ENCODE measurements around the gene YPEL1.

Gene YPEL1

GRCh38 chr22:21714786-21715185 is 20.8 kb downstream of the YPEL1 start:
- no peak for TF ChIP-seq CREB1 (IDR thresholded peaks at IDR 0.05; ENCODE audit: low read depth)
- TF ChIP-seq MAX (IDR thresholded peaks at IDR 0.05) = no peak
- no peak for TF ChIP-seq TAF1 (IDR thresholded peaks at IDR 0.05; ENCODE audit: low read depth)
- TF ChIP-seq TEAD4 (IDR thresholded peaks at IDR 0.05) = peak; percentile 78

GRCh38 chr22:21714059-21714770 is 21.4 kb downstream of the YPEL1 start:
- no peak for TF ChIP-seq RAD21 (IDR thresholded peaks at IDR 0.05; ENCODE audit: low read depth)
- no peak for TF ChIP-seq TAF1 (IDR thresholded peaks at IDR 0.05; ENCODE audit: low read depth)
- TF ChIP-seq NFIC (IDR thresholded peaks at IDR 0.05) = no peak
- TF ChIP-seq FOXM1 (IDR thresholded peaks at IDR 0.05; ENCODE audit: borderline replicate concordance, low read depth) = no peak
- TF ChIP-seq ZBTB7A (IDR thresholded peaks at IDR 0.05; ENCODE audit: low read depth) = no peak
- no peak for TF ChIP-seq TCF12 (IDR thresholded peaks at IDR 0.05; ENCODE audit: low read depth)
- no peak for TF ChIP-seq CREB1 (IDR thresholded peaks at IDR 0.05; ENCODE audit: low read depth)

GRCh38 chr22:21713428-21714058 is 22.1 kb downstream of the YPEL1 start:
- TF ChIP-seq YY1 (IDR thresholded peaks at IDR 0.05; ENCODE audit: low read depth) (no peak), CREB1 (IDR thresholded peaks at IDR 0.05; ENCODE audit: low read depth) (no peak), EGR1 (IDR thresholded peaks at IDR 0.05) (no peak), EP300 (IDR thresholded peaks at IDR 0.05; ENCODE audit: borderline replicate concordance) (no peak), TCF12 (IDR thresholded peaks at IDR 0.05; ENCODE audit: low read depth) (no peak), ZBTB7A (IDR thresholded peaks at IDR 0.05; ENCODE audit: low read depth) (no peak), FOXM1 (IDR thresholded peaks at IDR 0.05; ENCODE audit: borderline replicate concordance, low read depth) (no peak), USF1 (IDR thresholded peaks at IDR 0.05) (no peak), TAF1 (IDR thresholded peaks at IDR 0.05; ENCODE audit: low read depth) (no peak), REST (IDR thresholded peaks at IDR 0.05; ENCODE audit: low read depth) (no peak)

GRCh38 chr22:21712751-21713427 is 22.7 kb downstream of the YPEL1 start:
- TF ChIP-seq FOXM1 (IDR thresholded peaks at IDR 0.05; ENCODE audit: borderline replicate concordance, low read depth) (no peak), RAD21 (IDR thresholded peaks at IDR 0.05; ENCODE audit: low read depth) (peak; percentile 91)

- TF ChIP-seq NFIC (IDR thresholded peaks at IDR 0.05) = no peak
- no peak for TF ChIP-seq TCF12 (IDR thresholded peaks at IDR 0.05; ENCODE audit: low read depth)
- TF ChIP-seq FOXM1 (IDR thresholded peaks at IDR 0.05; ENCODE audit: borderline replicate concordance, low read depth) = no peak
- TF ChIP-seq CREB1 (IDR thresholded peaks at IDR 0.05; ENCODE audit: low read depth) = no peak
- TF ChIP-seq TAF1 (IDR thresholded peaks at IDR 0.05; ENCODE audit: low read depth) = no peak
- no peak for TF ChIP-seq EP300 (IDR thresholded peaks at IDR 0.05; ENCODE audit: borderline replicate concordance)
- TF ChIP-seq TEAD4 (IDR thresholded peaks at IDR 0.05) = no peak
- no peak for TF ChIP-seq YY1 (IDR thresholded peaks at IDR 0.05; ENCODE audit: low read depth)
- no peak for TF ChIP-seq ZBTB7A (IDR thresholded peaks at IDR 0.05; ENCODE audit: low read depth)
- no peak for TF ChIP-seq EGR1 (IDR thresholded peaks at IDR 0.05)
- no peak for TF ChIP-seq USF1 (IDR thresholded peaks at IDR 0.05)
- no peak for TF ChIP-seq RAD21 (IDR thresholded peaks at IDR 0.05; ENCODE audit: low read depth)
- no peak for TF ChIP-seq REST (IDR thresholded peaks at IDR 0.05; ENCODE audit: low read depth)
- no peak for TF ChIP-seq MAX (IDR thresholded peaks at IDR 0.05)
- TF ChIP-seq CEBPB (IDR thresholded peaks at IDR 0.05) = no peak
These were observed 23.7 kb downstream of the YPEL1 start for GRCh38 chr22:21711851-21712250.

GRCh38 chr22:21710156-21710555 is 25.4 kb downstream of the YPEL1 start:
- no peak for TF ChIP-seq EP300 (IDR thresholded peaks at IDR 0.05; ENCODE audit: borderline replicate concordance)
- TF ChIP-seq MAX (IDR thresholded peaks at IDR 0.05) = no peak

Data from Ishikawa (cell line).